Measurements from ENCODE around the gene WRAP73. TPM values are rescaled to one million over a fixed set of nuclear protein-coding genes. Genes with fewer than 3 reads are reported as not detected.

WRAP73 gene
- total RNA-seq, 1 donor from 2014 or later = 20.5 TPM

GRCh38 chr1:3660704-3661103 is 10.8 kb upstream of the WRAP73 start:
- H3K27ac Mint-ChIP-seq (ENCODE audit: unreplicated experiment) = no peak overlapping the region
- H3K27me3 Mint-ChIP-seq (ENCODE audit: unreplicated experiment) = peaks cover 48% of the 10 kb centered on the region

GRCh38 chr1:3659093-3659492 is 9.2 kb upstream of the WRAP73 start:
- no peaks in the 10 kb centered on the region for H3K36me3 Mint-ChIP-seq (ENCODE audit: unreplicated experiment)
- H3K27me3 Mint-ChIP-seq (ENCODE audit: unreplicated experiment) = peaks cover 64% of the 10 kb centered on the region
- H3K4me1 Mint-ChIP-seq (ENCODE audit: unreplicated experiment) = no peaks in the 10 kb centered on the region
- no peak for DNase-seq (ENCODE audit: extremely low spot score, unreplicated experiment)
- H3K9me3 Mint-ChIP-seq (ENCODE audit: unreplicated experiment) = no peaks in the 10 kb centered on the region
- TF ChIP-seq CTCF (IDR thresholded peaks at IDR 0.05) = no peak
- no peak overlapping the region for H3K4me3 Mint-ChIP-seq (ENCODE audit: unreplicated experiment)
- H3K27ac Mint-ChIP-seq (ENCODE audit: unreplicated experiment) = no peak overlapping the region

More at GRCh38 chr1:3660704-3661103, 10.8 kb upstream of the WRAP73 start:
- no peaks in the 10 kb centered on the region for H3K4me1 Mint-ChIP-seq (ENCODE audit: unreplicated experiment)
- no peak overlapping the region for H3K4me3 Mint-ChIP-seq (ENCODE audit: unreplicated experiment)
- no peak for TF ChIP-seq CTCF (IDR thresholded peaks at IDR 0.05)
- no peaks in the 10 kb centered on the region for H3K36me3 Mint-ChIP-seq (ENCODE audit: unreplicated experiment)
- no peak for DNase-seq (ENCODE audit: extremely low spot score, unreplicated experiment)
- no peaks in the 10 kb centered on the region for H3K9me3 Mint-ChIP-seq (ENCODE audit: unreplicated experiment)

- no peak overlapping the region for H3K27ac Mint-ChIP-seq (ENCODE audit: unreplicated experiment)
- H3K27me3 Mint-ChIP-seq (ENCODE audit: unreplicated experiment) = peaks cover 73% of the 10 kb centered on the region
- H3K4me3 Mint-ChIP-seq (ENCODE audit: unreplicated experiment) = no peak overlapping the region
- no peaks in the 10 kb centered on the region for H3K4me1 Mint-ChIP-seq (ENCODE audit: unreplicated experiment)
- no peaks in the 10 kb centered on the region for H3K36me3 Mint-ChIP-seq (ENCODE audit: unreplicated experiment)
- TF ChIP-seq CTCF (IDR thresholded peaks at IDR 0.05) = no peak
- DNase-seq (ENCODE audit: extremely low spot score, unreplicated experiment) = no peak
- H3K9me3 Mint-ChIP-seq (ENCODE audit: unreplicated experiment) = no peaks in the 10 kb centered on the region
These were observed 8.3 kb upstream of the WRAP73 start for GRCh38 chr1:3658231-3658615.

GRCh38 chr1:3657578-3658230 is 7.8 kb upstream of the WRAP73 start:
- H3K4me1 Mint-ChIP-seq (ENCODE audit: unreplicated experiment) = no peaks in the 10 kb centered on the region
- peak; percentile 82 for DNase-seq (ENCODE audit: extremely low spot score, unreplicated experiment)
- no peaks in the 10 kb centered on the region for H3K36me3 Mint-ChIP-seq (ENCODE audit: unreplicated experiment)
- H3K9me3 Mint-ChIP-seq (ENCODE audit: unreplicated experiment) = no peaks in the 10 kb centered on the region
- H3K4me3 Mint-ChIP-seq (ENCODE audit: unreplicated experiment) = no peak overlapping the region
- no peak for TF ChIP-seq CTCF (IDR thresholded peaks at IDR 0.05)
- peaks cover 71% of the 10 kb centered on the region for H3K27me3 Mint-ChIP-seq (ENCODE audit: unreplicated experiment)
- H3K27ac Mint-ChIP-seq (ENCODE audit: unreplicated experiment) = no peak overlapping the region

GRCh38 chr1:3657096-3657475 is 7.2 kb upstream of the WRAP73 start:
- Mint-ChIP-seq H3K27me3 (ENCODE audit: unreplicated experiment) (peaks cover 69% of the 10 kb centered on the region), H3K4me1 (ENCODE audit: unreplicated experiment) (no peaks in the 10 kb centered on the region), H3K9me3 (ENCODE audit: unreplicated experiment) (no peaks in the 10 kb centered on the region), H3K27ac (ENCODE audit: unreplicated experiment) (no peak overlapping the region), H3K36me3 (ENCODE audit: unreplicated experiment) (no peaks in the 10 kb centered on the region), H3K4me3 (ENCODE audit: unreplicated experiment) (no peak overlapping the region)
- no peak for DNase-seq (ENCODE audit: extremely low spot score, unreplicated experiment)
- no peak for TF ChIP-seq CTCF (IDR thresholded peaks at IDR 0.05)
